Psoas muscle (tissue), 8 donors: Measurements from ENCODE around the gene CARD14. TPM values are rescaled to one million over a fixed set of nuclear protein-coding genes. Genes with fewer than 3 reads are reported as not detected.

Source experiments
- ATAC-seq, 4 donors: fragments of 200-7000 bp; cut with Tn5 transposase; one replicate each; pipeline ENCODE4 v1.9.1; 2020; ENCODE audit warnings: moderate library complexity in 3 of 4, mild to moderate bottlenecking in 2 of 4
- DNase-seq, 2 donors: peaks; one replicate each; pipeline ENCODE4 v3.0.0-alpha.2; 2020
- H3K27ac ChIP-seq: fragments of 200-600 bp; one replicate; pipeline ENCODE4 v1.8.0; 2022
- H3K27me3 ChIP-seq, 3 donors: fragments of 200-600 bp in 1 of 3; one replicate each; pipeline versions ENCODE4 v1.6.1 to v1.8.0; 2013 to 2022; ENCODE audit warnings: low read length in 2 of 3, mild to moderate bottlenecking in 2 of 3, moderate library complexity in 1 of 3; ENCODE audit not compliant: insufficient read depth in 3 of 3
- H3K36me3 ChIP-seq, 2 donors: fragments of 200-600 bp in 1 of 2; one replicate each; pipeline versions ENCODE4 v1.6.1 to v1.8.0; 2013 to 2022; ENCODE audit warnings: low read depth in 1 of 2, mild to moderate bottlenecking in 1 of 2, moderate library complexity in 1 of 2; ENCODE audit not compliant: insufficient read depth in 1 of 2
- H3K4me1 ChIP-seq: fragments of 200-600 bp; one replicate; pipeline ENCODE4 v1.8.0; 2022
- H3K4me3 ChIP-seq: fragments of 200-600 bp; one replicate; pipeline ENCODE4 v1.8.0; 2022; ENCODE audit warnings: mild to moderate bottlenecking
- H3K9me3 ChIP-seq: fragments of 200-600 bp; one replicate; pipeline ENCODE4 v1.8.0; 2022
- CTCF ChIP-seq: fragments of 200-600 bp; IDR thresholded peaks from one replicate; pipeline ENCODE4 v1.8.0; 2022; ENCODE audit warnings: antibody characterized with exemption
- WGBS, 3 donors: extraction: QIAGEN DNeasy Blood & Tissue Kit; methylation state at CpG; one replicate each; pipeline versions ENCODE4 v1.1.6 to v1.1.7; 2013; 5-methylcytosine and 5-hydroxymethylcytosine counted together
- intact Hi-C, 2 donors: fragments of 100-400 bp; cut with DNase I; formaldehyde crosslinking; loops; one replicate each; pipeline versions ENCODE4 v1.11.0 to v1.14.2; 2022
- polyA plus RNA-seq, 3 donors: library from polyadenylated mRNA; stranded (reverse); fragments of 200-250 nt; gene quantifications; one replicate each; pipeline ENCODE4 v1.2.3, GENCODE V29; 2013
- total RNA-seq, 4 donors: library from RNA; stranded (reverse); fragmentation: NEBNext Ultra II Directional in 2 of 4; extraction: Animal tissue kit (Norgen Biotek cat#: 25700) in 2 of 4; gene quantifications; one replicate each; pipeline versions ENCODE4 v1.2.1 to v1.2.4, GENCODE V29; 2021 to 2023
- donor health status: healthy with polysubstance abuse.
- donor health status: DM: no; HTN: no; CAD: no; lungs with moderate emphysema.
- donor health status: Bipolar disorder and iron deficiency.
- donor health status: healthy.
- donor health status: DM: yes; HTN: yes; CAD: no.
- donor health status: DM: no; HTN: no; CAD: no.
- donor health status: DM: no; HTN: no; CAD: no.
- donor health status: DM: yes; HTN: yes; CAD: no.

CARD14 gene
- total and polyA plus RNA-seq, 7 donors, result 0.05 to 0.32 (median 0.06) TPM; not detected in 4

GRCh38 chr17:80246726-80247125, 76.9 kb downstream of the CARD14 start:
- H3K4me1 ChIP-seq, result no peaks in the 10 kb centered on the region
- no peak overlapping the region for H3K4me3 ChIP-seq
- no peak for ATAC-seq
- H3K27ac ChIP-seq, result no peak overlapping the region
- 92 to 95% (median 93%) methylated on average over 8 of the region's 8 CpGs for WGBS, 3 donors
- TF ChIP-seq CTCF, result no peak
- intact Hi-C loops, result no loop called here
- no peaks in the 10 kb centered on the region for H3K27me3 ChIP-seq
- H3K9me3 ChIP-seq, result no peaks in the 10 kb centered on the region
- peak in 1 of 2 donors; percentile 21 for DNase-seq
- H3K36me3 ChIP-seq, result peaks cover 0 to 53% of the 10 kb centered on the region in 2 donors

GRCh38 chr17:80247561-80247960, 77.7 kb downstream of the CARD14 start:
- Histone ChIP-seq H3K36me3 (peaks cover 0 to 53% of the 10 kb centered on the region in 2 donors), H3K27ac (no peak overlapping the region), H3K4me3 (no peak overlapping the region), H3K4me1 (no peaks in the 10 kb centered on the region), H3K9me3 (no peaks in the 10 kb centered on the region), H3K27me3 (no peaks in the 10 kb centered on the region)
- 88 to 92% (median 91%) methylated on average over 17 of the region's 17 CpGs for WGBS, 3 donors
- no peak for ATAC-seq
- intact Hi-C loops, result no loop called here
- no peak for TF ChIP-seq CTCF
- DNase-seq, result peak in 1 of 2 donors; percentile 31

- no peak overlapping the region for H3K4me3 ChIP-seq
- WGBS, 3 donors, result 93 to 97% (median 95%) methylated on average over 23 of the region's 23 CpGs
- no peaks in the 10 kb centered on the region for H3K4me1 ChIP-seq
- H3K27ac ChIP-seq, result no peak overlapping the region
- peaks cover 0 to 54% of the 10 kb centered on the region in 2 donors for H3K36me3 ChIP-seq
- no peaks in the 10 kb centered on the region for H3K9me3 ChIP-seq
- DNase-seq, result peak in 1 of 2 donors; percentile 47
- intact Hi-C loops, result loop anchor here in 1 of 2 donors (2.0 kb wide), 1 partner anchor 93 kb away; no protein-coding TSS in a partner anchor
- no peaks in the 10 kb centered on the region for H3K27me3 ChIP-seq
- TF ChIP-seq CTCF, result no peak
- ATAC-seq, result no peak
Observed at GRCh38 chr17:80248001-80248893, 78.4 kb downstream of the CARD14 start.

- Histone ChIP-seq H3K27ac (no peak overlapping the region), H3K4me1 (peaks cover 2% of the 10 kb centered on the region), H3K9me3 (no peaks in the 10 kb centered on the region), H3K36me3 (peaks cover 0 to 54% of the 10 kb centered on the region in 2 donors), H3K27me3 (no peaks in the 10 kb centered on the region), H3K4me3 (no peak overlapping the region)
- WGBS, 3 donors, result 87 to 88% (median 88%) methylated on average over 26 of the region's 26 CpGs
- peak in 1 of 2 donors; percentile 35 for DNase-seq
- intact Hi-C loops, result loop anchor here in 1 of 2 donors (2.0 kb wide), 1 partner anchor 94 kb away; no protein-coding TSS in a partner anchor
- ATAC-seq, result no peak
- no peak for TF ChIP-seq CTCF
Observed at GRCh38 chr17:80248894-80249710, 79.3 kb downstream of the CARD14 start.
